CD1c-positive myeloid dendritic cell (primary cell): ENCODE results near the gene ANO4.

Experiments used
- DNase-seq: peaks from one replicate; pipeline ENCODE4 v3.0.0-alpha.2; 2016; ENCODE audit errors: extremely low spot score

Gene ANO4

DNA sequence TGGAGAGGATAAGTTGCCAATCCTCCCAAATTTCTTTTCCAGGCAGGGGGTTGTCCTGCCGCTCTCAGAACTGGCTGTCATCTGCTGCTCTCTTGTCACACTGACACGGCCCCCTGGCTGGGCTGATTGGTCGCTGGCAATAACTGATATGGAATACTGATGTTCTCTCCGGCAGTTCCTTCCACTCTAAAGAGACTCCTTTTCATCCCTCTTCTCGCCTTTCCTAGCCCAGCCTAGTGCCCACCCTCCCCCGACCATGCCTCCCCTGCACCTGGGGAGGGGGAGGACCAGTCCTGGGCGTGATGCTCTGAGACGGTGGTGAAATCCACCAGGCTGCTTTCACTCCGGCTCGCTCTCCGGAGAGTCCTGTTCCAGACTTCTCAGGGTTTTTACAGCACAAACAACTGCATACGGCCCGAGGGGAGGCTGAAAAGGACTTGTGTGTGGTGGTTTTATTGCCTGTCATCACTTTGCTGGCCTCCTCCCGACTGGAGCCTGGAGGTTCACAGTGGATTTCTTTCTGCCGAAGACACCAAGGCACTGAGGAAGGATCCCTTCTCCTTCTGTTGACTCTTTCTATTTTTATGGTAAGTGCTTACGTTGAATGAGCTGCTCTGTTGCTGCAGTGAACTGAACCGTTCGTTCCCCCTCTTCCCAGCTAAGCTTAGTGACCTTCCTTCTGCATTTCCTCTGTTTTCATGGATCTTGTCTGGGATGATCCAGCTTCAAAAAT is at the start of gene ANO4:
TSS of gene ANO4 (plus strand) at position 336 of the 733 bp plus-strand sequence. CDS start 107,010 bp downstream, outside the sequence.
- DNase-seq: no peak

DNA sequence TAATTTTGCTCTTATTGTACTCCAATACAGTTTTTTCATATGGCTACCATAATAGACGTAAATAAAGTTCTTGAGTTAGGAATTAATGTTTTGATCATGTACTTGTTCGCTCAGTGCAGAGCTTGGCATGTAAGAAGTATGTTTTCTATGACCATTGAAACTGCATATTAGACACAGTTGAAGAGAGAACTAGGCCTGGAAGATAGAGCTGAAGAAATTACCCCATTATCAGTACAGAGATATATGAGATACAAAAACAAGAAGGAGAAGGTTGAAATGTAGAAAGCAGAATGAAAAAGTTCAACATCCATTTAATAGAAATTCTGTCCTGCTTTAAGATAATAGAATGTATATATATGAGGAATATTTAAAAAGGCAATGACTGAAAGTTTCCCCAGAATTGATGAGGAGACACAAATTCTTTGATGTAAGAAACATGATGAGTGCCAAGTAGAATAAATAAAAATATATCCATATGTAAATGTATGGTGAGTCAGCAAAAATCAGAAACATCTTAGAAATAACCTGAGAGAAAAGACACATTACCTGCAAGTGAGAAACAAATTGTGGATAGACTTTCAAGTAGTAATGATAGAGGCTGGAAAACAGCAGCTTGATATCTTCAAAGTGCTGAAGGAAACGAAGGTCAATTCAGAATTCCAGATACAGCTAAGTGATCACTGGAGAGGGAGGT is 49.1 kb upstream of the ANO4 start:
- no peak for DNase-seq

DNA sequence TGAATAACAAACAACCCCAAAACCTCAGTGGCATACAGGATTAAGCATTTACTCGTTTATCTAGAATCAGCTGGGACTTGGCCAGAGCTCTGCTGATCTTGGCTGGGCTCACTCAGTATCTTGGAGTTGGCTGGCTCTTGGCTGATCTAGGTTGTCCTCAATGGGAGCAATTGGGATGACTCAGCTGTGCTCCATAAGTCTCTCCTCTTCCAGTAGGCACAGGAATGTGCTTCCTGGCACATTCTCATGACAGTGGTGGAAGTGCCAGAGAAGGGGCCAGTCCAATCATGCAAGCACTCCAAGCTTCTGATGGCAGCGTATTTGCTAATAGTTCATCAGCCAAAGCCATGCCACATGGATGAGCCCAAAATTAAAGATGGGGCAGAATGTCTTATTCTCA is 41.7 kb upstream of the ANO4 start:
- no peak for DNase-seq

DNA sequence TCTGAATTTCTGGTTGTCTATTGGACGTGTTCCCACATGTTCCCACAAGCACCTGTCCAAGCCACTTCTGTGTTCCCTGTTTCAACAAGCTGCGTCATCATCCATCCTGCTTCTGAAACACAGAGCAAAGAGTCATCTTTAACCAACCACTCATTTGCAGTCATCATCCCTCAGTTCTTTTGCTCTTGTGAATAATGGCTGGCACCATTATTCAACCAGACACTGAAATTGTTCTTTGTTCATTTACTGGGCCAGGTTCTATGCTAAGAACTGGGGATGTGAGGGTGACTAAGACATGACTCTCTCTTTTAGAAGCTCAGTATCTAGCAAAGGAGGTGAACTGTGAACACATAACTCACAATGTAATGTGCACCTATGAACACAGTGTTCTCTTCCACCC is 40.7 kb upstream of the ANO4 start:
- DNase-seq: no peak

DNA sequence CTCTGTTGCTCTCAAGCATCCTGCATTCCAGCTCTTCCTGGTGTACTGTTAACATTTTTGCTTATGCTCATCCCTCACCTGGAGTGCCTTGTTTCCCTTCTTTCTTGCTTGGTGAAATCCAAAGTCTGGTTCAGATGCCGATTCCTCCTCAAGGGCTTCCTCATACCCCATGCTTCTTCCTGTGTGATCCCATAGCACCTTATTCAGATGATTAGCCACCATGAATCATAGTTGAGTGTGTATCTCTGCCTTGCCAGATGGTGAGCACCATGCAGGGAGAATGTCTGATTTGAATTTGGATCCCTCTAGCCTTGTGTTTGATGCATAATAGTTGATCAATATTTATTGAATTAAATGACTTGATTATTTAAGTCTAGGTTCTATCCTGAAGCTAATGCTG is 39.4 kb upstream of the ANO4 start:
- no peak for DNase-seq

DNA sequence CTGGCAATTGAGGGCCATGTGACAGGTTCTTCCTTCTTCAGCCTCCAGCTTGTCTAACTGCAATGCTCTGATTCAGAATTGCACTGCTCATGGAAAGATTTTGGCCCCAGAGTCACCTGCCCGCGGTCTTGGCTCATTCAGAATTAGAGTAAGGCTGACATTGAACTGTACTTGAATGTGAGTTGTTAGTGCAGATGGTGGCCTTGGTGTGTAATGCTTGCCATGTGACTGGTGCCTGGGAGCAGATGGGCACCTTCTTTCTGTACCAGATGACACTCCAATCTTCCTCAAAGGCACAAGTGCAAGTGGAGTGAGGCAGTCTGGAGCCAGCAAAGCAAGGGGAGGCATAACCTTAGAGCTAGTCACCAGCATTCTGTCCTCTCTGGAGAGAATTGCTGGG is 36.5 kb upstream of the ANO4 start:
- DNase-seq: no peak

DNA sequence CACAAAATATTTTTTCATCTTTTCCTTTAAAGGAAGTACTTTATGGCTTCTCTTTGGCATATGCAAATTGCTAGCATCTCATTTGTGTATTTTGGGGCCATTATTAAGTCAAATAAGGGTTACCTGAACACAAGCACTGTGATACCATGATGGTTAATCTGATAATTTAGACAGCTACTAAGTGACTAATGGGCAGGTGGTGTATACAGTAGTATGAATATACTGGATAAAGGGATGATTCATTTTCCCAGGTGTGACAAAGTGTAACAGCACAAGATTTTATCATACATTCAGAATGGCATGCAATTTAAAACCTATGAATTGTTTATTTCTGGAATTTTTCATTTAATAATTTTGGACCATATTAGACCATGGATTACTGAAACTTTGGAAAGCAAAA is 27.2 kb upstream of the ANO4 start:
- DNase-seq: no peak

DNA sequence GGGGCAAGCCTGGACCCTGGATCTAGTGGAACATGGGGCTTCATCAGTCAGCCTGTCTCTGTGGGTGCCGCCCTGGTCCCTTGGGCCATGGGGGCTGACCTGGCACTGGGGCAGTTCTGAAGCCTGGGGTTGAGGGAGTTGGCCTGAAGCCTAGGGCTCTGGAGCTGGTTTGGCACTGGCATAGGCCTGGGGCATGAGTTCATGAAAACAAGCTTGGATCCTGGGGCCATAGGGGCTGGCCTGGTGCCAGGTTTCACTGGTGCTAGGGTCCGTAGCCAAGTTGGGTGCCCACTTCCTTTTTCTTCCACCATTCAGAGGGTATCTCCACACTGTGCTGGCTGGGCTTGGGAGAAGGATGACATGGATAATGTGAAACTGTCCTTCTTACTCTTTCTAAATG is 26.6 kb upstream of the ANO4 start:
- no peak for DNase-seq

DNA sequence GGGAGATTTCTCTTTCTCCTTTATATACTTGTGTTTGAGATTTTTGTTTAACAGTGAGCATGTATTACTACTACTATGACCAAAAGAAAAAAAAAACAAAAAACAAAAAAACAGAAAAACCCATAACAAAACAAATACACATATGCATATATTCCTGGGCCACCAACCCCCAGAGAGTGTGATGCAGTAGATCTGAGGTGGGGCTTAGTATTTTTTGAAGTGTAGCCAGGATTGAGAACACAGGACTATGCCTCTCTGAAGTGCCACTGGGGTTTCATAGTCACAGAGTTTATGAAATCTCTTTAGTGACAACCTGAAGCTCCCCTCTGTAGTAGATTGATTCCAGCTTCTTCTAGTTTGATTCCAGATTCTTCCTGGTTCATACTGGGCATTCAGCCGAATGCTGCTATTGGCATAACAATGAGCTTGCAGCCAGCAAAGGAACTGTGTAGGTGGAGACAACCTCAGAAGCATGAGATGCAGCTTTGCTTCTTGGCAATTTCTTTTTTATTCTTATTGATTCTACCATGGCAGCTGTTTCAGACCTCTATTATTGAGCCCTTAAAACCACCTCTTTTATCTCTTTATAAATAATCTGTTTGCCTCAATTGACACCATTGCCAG is 15.5 kb upstream of the ANO4 start:
- no peak for DNase-seq

DNA sequence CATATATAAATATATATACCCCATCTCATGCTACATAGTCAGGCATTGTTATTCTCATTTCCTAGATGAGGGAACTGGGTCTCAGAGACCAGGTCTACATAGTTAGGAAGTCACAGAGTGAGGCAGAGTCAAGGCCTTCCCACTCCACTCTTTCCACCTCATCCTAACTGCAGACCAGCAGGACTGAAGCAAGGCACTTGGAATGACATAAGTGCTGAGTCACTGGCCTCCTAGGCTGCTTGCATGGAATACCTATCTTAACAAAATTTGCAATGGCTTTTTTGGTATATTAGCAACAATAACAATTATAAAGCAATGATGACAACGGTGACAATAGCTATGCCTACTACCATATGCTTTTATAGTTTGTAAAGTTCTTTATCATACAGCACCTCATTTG is 5.4 kb upstream of the ANO4 start:
- no peak for DNase-seq

DNA sequence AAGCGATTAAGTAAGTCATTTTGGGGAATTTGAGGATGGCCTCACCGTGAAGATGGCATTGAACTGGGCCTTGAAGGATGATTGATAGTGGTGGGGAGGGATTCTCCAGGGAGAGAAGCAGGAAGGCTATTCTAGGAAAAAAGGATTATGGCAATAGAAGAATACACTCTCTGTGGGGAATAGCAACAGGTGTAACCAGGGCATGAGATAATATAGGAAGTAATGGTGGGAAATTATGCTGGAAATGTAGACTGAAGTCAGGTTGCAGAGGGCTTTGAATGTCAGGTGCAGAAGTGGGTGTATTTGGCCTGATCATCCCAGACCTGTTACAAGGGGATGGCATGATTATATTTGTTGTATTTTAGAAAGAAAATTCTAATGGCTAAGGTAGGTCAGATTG is 4.6 kb upstream of the ANO4 start:
- no peak for DNase-seq

DNA sequence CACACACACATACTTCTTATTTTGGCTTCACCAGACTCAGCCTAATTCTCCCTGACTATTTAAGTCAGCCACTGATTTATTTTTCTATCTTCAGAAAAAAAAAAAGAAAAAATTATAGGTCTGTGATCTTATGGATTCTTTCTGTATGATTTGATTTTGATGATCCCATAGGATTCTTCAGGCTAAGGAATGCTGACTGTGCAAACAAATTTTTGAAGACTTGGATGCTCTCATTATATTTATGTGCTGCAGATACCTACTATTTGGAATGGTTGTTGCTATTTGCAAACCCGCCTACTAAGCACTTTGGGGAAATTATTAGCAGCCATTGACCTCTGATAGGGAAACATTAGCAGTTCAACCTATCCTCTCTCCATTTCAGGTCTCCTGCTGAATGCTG is 4.0 kb upstream of the ANO4 start:
- DNase-seq: no peak

DNA sequence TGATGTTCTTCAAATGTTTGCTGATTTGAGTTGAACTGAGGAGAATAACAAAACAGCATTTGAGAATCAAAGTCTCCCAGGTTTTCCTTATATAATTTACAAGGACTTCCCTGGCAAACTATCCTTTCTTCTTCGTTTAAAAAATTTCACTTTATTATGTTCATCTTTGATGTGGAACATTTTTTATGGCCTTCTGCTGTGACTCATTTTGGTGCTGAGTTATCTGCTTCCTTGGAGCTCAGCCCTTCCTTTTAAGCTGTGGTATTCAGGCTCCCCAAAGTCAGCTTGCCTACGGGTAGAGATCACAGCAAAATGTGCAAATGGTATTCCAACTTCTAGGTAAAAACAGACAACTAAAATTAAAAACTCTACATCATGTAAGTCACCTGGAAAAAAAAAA is 1.4 kb upstream of the ANO4 start:
- no peak for DNase-seq

DNA sequence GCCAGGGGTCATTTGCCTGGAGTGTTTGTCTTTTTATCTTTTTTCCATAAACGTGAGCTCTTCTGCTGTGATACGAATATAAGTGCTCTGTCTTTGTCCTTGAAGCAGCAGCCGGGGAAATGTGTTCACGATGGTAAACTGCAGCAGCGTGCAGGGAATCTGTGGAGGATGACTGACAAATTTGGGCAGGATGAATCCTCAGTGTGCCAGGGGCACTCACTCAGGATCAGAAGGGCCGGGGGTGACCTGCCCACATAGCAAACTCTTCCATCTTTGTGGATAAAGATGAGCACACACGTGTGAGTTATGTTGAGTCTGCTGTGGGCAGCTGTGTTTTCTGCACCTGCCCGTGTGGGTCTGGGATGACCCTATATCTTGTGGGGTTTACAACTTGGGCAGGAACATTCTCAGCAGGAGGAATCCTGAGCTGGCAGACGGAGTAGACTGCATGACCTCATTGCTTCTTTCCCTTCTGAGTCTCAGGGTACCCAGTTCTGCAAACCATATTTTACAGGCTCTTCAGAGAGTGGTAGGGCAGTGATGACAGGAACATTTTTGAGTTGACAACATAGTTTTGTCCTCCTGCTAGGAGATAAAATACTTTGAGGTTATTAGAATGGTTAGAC is 711 bp downstream of the ANO4 start:
- DNase-seq: no peak

DNA sequence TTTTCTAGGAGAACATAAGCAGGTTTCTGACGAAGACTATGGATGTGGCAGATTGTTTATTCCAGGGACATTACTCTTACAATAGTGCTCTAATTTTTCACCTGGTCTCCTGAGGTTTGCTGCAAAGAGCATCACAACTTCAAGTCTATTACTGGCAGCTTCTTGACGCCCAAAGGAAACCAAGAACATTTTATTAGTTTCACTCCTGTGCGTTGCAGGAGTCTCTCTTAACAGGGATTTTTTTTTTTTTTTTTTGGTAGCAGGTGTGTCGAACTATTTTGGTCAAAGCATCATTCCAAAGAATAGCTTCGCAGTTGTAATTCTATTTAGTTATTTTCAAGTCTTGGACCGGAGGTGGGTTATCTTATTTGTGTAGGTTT is 1.2 kb downstream of the ANO4 start:
- DNase-seq: no peak

DNA sequence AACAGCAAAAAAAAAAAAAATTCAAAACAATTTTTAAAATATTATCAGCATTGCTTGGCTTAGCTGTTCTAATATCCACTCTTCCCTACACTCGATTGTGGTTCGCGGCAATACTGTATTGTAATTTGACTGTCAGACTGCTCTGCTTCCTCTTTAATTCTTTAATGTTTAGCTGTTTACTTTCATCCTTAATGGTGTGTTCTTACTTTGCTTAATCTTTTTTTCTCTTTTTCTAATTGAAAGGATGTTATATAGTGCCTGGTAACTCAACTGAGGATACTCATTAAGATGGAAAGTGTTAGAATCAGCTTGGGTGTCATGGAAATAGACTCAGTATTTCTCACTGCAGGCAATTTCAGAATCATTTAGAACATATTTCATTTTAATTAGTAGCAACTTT is 2.0 kb downstream of the ANO4 start:
- no peak for DNase-seq

DNA sequence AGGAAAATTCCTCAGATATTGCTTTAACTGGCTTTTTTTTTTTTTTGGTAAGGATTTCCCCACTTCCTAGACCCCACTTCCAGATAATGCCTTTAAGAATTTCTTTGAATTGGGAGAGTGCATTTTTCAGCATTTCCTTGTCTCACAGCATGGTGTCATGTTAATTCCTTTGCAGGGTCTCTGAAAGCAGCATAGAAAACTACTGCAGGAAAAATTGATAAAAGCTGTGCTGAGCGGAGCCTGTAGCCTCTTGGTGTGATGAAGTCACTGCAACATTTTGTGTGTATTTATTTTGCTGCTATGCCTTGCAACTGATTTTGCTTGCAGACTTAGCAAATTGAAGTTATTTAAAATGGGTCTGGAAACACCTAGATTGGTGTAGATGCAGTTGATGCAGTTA is 2.7 kb downstream of the ANO4 start:
- DNase-seq: no peak

DNA sequence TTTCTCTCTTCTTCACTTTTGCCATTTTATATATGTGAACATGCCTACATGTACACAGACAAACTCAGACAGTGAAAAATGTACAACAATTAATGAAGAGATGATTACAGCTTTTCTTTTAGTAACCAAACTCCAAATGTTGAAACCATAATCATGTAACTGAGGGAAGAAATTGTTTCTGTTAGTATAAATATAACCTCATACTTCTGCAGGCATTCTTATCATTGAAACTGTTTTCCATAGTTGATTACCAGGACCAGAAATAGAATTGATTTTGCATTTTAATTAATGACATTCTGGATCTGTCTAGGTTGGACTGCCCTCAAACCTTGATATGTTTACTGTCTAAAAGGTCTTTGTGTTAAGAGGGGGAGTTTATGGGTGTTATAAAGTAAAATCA is 3.2 kb downstream of the ANO4 start:
- no peak for DNase-seq

DNA sequence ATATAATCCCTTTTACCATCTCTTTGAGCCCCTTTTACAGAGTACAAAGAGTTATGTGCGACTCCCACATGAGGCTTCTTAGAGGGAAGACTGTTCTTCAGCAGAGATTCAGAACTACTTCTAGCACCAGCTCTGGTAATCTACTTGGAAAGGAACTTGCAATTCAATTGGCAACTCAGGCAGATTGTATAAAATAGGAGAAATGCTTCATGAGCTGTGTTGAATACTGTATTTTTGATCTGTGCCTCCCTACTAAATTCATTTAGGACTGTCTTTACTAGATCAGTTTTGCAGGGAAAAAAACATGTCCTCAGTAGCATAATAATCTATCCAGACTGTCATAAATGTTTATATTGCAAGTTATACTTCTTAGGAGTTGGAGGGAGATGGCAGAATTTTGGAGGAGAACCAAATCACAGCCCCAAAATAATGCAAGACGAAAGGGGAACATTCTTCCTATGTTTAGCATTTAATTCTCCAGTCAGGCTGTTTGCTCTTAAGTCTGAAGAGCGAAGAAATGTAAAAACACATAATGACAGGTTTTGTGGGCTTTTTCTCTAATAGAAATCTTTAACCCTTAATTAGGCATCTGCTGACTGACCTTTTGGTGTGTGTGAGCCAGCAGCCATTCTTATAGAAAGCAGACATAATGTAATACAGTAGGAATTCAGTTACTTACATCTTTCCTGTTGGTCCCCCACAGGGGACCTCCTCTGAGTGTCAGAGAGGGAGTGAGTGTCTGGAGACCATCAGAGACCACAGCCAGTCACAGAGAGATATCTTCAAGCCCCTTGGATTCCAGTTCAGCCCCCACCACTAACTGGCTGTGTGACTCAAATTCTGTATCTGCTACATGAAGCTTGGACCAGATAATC is 3.9 kb downstream of the ANO4 start:
- DNase-seq: no peak

DNA sequence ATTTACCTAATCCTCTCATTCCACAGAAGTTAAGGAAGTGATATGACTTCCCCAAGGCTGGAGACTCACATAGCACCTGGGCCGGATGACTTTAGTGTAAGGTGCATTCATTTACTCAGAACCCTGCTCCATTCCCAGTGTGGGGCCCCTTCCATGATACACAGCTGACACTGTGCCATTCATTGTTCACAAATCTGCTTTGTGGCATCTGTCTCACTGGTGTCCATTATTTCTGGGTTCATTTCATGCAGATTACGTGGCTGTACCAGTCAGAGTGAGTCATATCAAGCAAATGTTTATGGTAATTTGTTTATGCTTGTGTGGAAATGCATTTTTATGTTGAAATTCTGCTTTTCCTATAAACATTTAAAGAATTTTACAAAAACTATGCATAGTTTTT is 5.2 kb downstream of the ANO4 start:
- DNase-seq: no peak

DNA sequence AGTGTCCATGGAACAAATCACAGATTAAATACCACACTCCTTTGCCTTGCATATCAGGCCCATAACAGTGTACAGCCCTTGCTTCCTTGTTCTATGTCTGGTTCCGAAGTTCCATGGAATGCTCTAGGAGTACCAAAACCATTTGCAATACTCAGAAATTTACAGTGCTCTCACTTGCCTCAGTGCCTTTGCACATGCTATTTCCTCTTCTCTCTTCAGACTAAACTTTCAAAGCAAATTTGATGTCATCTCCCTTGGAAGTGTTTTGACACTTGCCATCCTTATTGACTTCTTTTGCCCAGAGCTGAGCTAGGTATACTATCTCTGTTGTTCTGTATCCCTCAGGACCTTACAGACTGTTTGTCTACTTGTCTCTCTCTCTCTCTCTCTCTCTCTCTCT is 6.1 kb downstream of the ANO4 start:
- no peak for DNase-seq

DNA sequence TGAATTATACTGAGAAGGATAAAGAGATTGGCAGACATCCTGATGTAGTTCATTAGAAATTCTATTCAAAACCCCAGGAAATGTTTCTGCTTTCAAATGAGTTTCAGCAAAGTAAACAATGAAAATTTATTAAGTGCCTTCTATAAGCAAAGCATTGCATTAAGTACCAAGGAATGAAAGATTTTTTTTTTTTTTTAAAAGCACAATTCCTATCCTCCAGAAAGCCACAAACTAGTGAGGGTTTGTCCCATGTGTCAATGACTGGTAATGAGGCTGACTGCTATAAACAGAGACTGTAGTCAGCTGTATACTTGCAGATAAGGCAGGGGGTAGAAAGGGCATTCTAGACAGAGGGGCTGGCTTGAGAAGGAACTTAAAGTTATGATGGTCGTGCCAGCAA is 6.7 kb downstream of the ANO4 start:
- DNase-seq: no peak
